Endothelial cell (in vitro differentiated cells): ENCODE measurements around the gene STK32C. TPM values are rescaled to one million over a fixed set of nuclear protein-coding genes. Genes with fewer than 3 reads are reported as not detected.

Source experiments
- DNase-seq: peaks from one replicate; pipeline ENCODE4 v3.0.0; 2021; ENCODE audit warnings: low spot score
- H3K27ac Mint-ChIP-seq: one replicate; pipeline ENCODE4 v1.8.0; 2021; ENCODE audit warnings: mixed read lengths, inconsistent platforms; ENCODE audit not compliant: unreplicated experiment
- H3K27me3 Mint-ChIP-seq: one replicate; pipeline ENCODE4 v1.8.0; 2021; ENCODE audit warnings: mild to moderate bottlenecking, moderate library complexity, mixed read lengths, inconsistent platforms; ENCODE audit not compliant: unreplicated experiment
- H3K36me3 Mint-ChIP-seq: one replicate; pipeline ENCODE4 v1.8.0; 2021; ENCODE audit warnings: mild to moderate bottlenecking, low read depth, mixed read lengths, inconsistent platforms; ENCODE audit not compliant: unreplicated experiment
- H3K4me1 Mint-ChIP-seq: one replicate; pipeline ENCODE4 v1.8.0; 2021; ENCODE audit warnings: mild to moderate bottlenecking, mixed read lengths, inconsistent platforms; ENCODE audit not compliant: unreplicated experiment
- H3K4me3 Mint-ChIP-seq: one replicate; pipeline ENCODE4 v1.8.0; 2021; ENCODE audit warnings: mild to moderate bottlenecking, mixed read lengths, inconsistent platforms; ENCODE audit not compliant: unreplicated experiment
- H3K9me3 Mint-ChIP-seq: one replicate; pipeline ENCODE4 v1.8.0; 2021; ENCODE audit warnings: mixed read lengths, inconsistent platforms; ENCODE audit not compliant: unreplicated experiment
- CTCF ChIP-seq: fragments of 200-600 bp; sonication (generic); IDR thresholded peaks from one replicate; pipeline ENCODE4 v1.5.0; 2021; ENCODE audit warnings: antibody characterized with exemption; ENCODE audit not compliant: unreplicated experiment
- total RNA-seq: library from RNA; stranded (reverse); fragmentation: NEBNext Ultra II Directional; extraction: Animal tissue kit (Norgen Biotek cat#: 25700); gene quantifications from one replicate; pipeline ENCODE4 v1.2.1, GENCODE V29; 2021; ENCODE audit not compliant: unreplicated experiment

Gene STK32C
- total RNA-seq, 1 donor from 2014 or later = 12.6 TPM

- H3K36me3 Mint-ChIP-seq = peaks cover 15% of the 10 kb centered on the region
These were observed 2.3 kb upstream of the STK32C start for GRCh38 chr10:132309879-132310591.

GRCh38 chr10:132309471-132309865, 1.7 kb upstream of the STK32C start:
- Mint-ChIP-seq H3K4me3 (no peak overlapping the region), H3K4me1 (peaks cover 7% of the 10 kb centered on the region), H3K27me3 (peaks cover 28% of the 10 kb centered on the region), H3K36me3 (peaks cover 15% of the 10 kb centered on the region), H3K9me3 (no peaks in the 10 kb centered on the region), H3K27ac (no peak overlapping the region)
- DNase-seq = no peak
- no peak for TF ChIP-seq CTCF

More at GRCh38 chr10:132309879-132310591, 2.3 kb upstream of the STK32C start:
- DNase-seq = no peak
- no peaks in the 10 kb centered on the region for H3K9me3 Mint-ChIP-seq
- H3K4me3 Mint-ChIP-seq = no peak overlapping the region
- peaks cover 7% of the 10 kb centered on the region for H3K4me1 Mint-ChIP-seq
- peaks cover 28% of the 10 kb centered on the region for H3K27me3 Mint-ChIP-seq
- peak overlapping the region; percentile 5 for H3K27ac Mint-ChIP-seq
- TF ChIP-seq CTCF = no peak

- Mint-ChIP-seq H3K4me1 (peaks cover 7% of the 10 kb centered on the region), H3K36me3 (peaks cover 15% of the 10 kb centered on the region), H3K9me3 (no peaks in the 10 kb centered on the region), H3K4me3 (peak overlapping the region; percentile 72), H3K27ac (no peak overlapping the region), H3K27me3 (peaks cover 27% of the 10 kb centered on the region)
- no peak for DNase-seq
- TF ChIP-seq CTCF = no peak
These were observed 1.1 kb upstream of the STK32C start for GRCh38 chr10:132308587-132309470.

GRCh38 chr10:132306864-132307751, 642 bp downstream of the STK32C start:
- Mint-ChIP-seq H3K9me3 (no peaks in the 10 kb centered on the region), H3K27ac (no peak overlapping the region), H3K4me1 (peaks cover 7% of the 10 kb centered on the region), H3K27me3 (peaks cover 28% of the 10 kb centered on the region), H3K36me3 (peaks cover 15% of the 10 kb centered on the region), H3K4me3 (peak overlapping the region; percentile 87)
- DNase-seq = peak; percentile 37
- no peak for TF ChIP-seq CTCF
